HG02571 (cell line): ENCODE results near the gene CBX1.
A peak's percentile ranks its signal among the peaks of the same experiment; 100 is the strongest.

Experiments
- ATAC-seq: cut with Tn5 transposase; IDR thresholded peaks from one replicate; pipeline ENCODE4 v1.9.1; 2021; ENCODE audit warnings: mild to moderate bottlenecking, moderate library complexity; ENCODE audit not compliant: unreplicated experiment

Gene CBX1

GRCh38 chr17:48027322-48027981 lies 73.8 kb downstream of the CBX1 start:
- ATAC-seq: no peak

- no peak for ATAC-seq
Observed at GRCh38 chr17:48026502-48027321, 74.6 kb downstream of the CBX1 start.

- ATAC-seq: no peak
Observed at GRCh38 chr17:48025904-48026501, 75.3 kb downstream of the CBX1 start.

- ATAC-seq: peak; percentile 71
Observed at GRCh38 chr17:48025040-48025903, 76.0 kb downstream of the CBX1 start.

GRCh38 chr17:48024149-48025039 lies 76.9 kb downstream of the CBX1 start:
- no peak for ATAC-seq

- no peak for ATAC-seq
Observed at GRCh38 chr17:48023400-48024148, 77.7 kb downstream of the CBX1 start.

- ATAC-seq: no peak
Observed at GRCh38 chr17:48022901-48023300, 78.4 kb downstream of the CBX1 start.

- ATAC-seq: no peak
Observed at GRCh38 chr17:48021934-48022333, 79.3 kb downstream of the CBX1 start.
